HUDEP-2 (cell line): Measurements from ENCODE around the gene GRM8.

Source experiments
- DNase-seq, 76 experiments: peaks; one replicate each; lab custom pipeline; 2025; ENCODE audit not compliant: unreplicated experiment in 76 of 76; lab: John Stamatoyannopoulos, UW

Gene GRM8

DNA sequence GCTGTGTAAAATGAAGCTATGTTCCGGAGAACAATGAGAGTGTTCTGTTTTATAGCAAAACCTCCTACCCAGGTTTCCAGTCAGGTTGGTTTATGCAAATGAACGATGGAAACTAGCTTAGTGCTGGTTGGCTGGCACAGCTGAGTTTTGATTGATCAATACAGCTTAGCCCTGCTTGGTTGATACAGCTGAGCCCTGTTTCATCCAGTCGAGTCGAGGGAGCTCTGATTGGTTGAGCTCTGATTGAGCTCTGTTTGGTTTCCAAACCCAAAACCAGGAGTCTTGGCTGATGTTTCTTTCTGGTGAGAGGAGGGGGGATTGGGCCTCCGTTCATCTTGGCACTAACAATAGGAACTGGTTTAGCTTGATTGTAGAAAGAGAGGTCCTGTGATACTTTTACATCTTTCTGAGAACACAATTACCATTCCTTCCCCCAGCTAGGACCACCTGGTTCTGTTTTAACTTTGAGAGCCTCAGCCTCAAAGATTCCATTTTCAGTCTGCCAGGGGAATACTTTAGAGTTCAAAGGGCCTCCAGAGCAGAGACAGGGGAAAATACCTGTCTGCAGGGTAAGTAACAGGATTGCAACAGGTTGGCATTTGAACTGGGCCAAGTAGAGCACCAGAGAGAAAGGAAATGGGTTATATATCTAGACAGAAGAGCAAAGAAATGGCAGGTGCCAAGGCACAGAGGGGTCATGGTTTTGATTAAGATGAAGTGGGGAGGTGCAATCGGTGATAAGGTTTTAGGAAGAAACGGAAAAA is 210.9 kb downstream of the GRM8 start:
- DNase-seq, result no peak

GRCh38 chr7:127040042-127040441 is 212.7 kb downstream of the GRM8 start:
- no peak for DNase-seq

- DNase-seq, result no peak
These were observed 213.2 kb downstream of the GRM8 start for GRCh38 chr7:127039541-127039940.

DNA sequence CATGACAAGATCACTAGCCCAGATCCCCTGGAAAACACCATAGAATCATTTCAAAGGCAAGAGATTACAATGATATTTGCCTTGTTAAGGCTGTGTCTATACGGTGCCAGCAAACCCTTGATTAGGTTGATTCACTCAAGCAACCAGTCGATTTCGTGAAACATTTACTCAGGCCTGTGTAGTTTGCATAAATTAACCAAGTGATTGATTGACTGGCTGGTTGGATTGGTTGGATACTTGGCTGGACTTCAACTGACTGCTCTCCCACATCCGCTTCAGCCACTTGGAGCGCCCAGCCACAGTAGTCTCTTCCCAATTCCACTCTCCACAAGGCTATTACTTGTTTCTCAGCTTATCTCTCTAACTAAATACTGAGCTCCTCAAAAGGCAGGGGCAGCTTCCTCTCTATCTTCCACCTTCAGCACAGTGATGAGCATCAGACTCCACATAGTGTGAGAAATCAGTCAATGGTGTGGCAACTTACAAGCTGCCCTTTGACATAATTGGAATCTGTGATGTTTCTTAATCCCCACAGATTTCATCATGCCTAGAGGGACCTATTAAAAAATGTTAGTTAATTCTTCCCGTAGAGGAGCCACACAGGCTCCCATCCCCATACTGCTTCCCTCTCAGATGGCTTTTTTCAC is 217.4 kb downstream of the GRM8 start:
- no peak for DNase-seq

DNA sequence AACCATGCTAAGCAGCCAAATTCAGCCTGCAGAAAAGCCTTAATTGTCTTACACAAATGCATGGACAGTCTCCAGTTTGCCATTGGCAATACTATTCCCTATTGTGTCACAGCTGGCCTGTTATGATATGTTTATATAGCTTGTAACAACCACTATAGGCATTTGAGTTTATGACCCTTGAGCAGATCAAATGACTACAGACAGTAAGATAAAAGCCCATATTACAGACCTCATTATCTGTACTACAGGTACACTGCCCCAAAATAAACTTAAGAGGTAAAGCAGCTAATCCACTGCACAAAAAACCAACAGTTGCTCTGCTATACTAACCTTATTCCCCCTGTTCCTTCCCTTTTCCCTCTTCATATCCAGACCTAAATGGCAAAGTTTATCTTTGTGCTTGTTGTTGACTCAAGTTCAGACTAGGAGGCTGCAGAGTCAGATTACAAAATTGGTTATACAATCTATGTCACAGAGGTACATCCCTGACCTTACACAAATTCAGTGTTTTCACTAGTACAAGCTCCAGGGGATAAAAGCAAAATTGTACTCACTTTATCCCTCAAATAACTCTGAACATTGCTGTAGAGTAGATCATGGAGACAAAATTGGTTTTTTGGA is 218.4 kb downstream of the GRM8 start:
- no peak for DNase-seq

DNA sequence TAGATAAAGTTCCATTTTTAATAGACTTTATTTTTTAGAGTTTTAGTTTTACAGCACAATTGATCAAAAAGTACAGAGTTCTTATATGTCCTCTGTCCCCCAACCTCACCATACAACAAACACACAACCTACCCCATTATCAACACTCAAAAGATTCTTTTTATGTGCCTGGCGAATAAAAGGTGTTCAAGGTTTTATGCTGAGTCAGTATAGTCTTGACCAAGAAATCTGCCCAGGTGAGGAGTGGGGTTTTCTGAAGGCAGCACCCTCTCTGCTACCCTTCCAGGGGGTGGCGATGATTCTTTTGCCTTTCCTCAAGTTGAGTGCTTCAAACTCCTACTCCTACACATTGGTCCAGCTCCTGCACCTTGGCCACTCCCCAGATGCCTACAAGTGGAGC is 222.9 kb downstream of the GRM8 start:
- DNase-seq, result no peak

DNA sequence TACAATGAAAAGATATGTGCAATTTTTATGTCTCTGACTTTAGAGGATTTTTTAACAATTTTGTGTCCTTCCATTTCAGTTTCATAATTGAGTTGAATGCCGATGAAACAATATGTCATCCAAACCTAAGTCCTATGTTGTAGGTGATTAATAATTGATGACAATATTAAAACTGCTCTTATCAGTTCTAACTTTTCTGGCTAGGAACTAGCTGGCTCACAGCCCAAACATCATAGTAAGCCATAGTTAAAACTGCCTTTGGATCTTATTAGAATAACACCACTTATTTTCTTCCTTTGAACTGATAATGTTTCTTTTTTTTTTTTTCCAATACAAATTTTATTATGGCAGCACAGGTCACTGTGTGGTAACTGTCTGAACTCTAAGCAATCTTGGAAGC is 230.9 kb downstream of the GRM8 start:
- DNase-seq, result no peak

- no peak for DNase-seq
These were observed 231.6 kb downstream of the GRM8 start for GRCh38 chr7:127021019-127021738.

- DNase-seq, result no peak
These were observed 233.9 kb downstream of the GRM8 start for GRCh38 chr7:127018889-127019288.

DNA sequence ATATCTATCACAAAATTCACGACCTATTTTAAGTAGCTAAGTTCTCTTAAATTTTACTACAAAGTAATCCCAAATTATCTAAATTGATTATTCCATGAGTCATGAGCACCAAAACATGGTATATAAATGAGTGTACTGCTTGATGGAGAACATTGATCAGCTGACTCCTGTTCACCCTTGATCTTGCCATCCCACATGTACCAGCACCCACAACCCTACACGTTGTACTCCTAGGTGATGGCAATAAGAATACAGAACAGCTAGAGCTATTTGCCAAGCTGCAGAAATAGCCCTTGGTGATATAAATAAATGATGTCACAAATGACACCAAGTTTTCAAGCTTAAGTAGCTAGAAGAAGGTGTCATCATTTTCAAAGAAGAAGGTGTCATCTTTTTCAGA is 235.5 kb downstream of the GRM8 start:
- DNase-seq, result no peak

- no peak for DNase-seq
These were observed 252.0 kb downstream of the GRM8 start for GRCh38 chr7:127000725-127001124.

DNA sequence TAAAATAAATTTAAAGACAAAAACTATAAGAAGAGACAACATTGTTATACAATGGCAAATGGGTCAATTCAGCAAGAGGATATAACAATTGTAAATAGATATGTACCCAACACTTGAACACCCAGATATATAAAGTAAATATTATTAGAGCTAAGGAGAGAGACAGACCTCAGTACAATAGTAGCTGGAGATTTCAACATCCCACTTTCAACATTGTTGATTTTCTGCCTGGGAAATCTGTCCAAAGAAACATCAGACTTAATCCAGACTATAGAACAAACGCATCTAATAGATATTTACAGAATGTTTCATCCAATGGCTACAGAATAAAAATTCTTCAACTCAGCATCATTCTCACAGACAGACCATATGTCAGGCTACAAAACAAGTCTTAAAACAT is 256.1 kb downstream of the GRM8 start:
- DNase-seq, result no peak

DNA sequence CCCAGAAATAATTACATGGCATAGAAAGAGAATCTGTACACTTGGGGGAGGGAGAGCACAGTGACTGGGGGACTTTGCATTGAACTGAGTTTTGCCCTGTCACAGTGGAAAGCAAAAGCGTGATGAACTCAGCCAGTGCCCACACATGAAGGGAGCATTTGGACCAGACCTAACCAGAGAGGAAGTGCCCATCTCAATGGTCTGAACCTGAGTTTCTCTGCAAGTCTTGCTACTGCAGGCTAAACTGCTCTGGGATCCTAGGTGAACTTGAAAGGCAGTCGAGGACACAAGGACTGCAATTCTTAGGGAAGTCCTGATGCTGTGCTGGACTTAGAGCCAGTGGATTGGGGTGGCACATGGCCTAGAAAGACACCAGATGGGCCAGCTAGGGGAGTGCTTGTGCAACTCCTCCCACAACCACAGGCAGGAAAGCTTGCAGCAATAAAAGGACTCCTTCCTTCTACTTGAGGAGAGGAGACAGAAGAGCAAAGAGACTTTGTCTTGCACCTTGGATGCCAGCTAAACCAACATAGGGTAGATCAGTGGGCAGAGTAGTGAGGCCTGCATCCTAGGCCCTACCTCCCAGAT is 259.0 kb downstream of the GRM8 start:
- DNase-seq, result no peak

DNA sequence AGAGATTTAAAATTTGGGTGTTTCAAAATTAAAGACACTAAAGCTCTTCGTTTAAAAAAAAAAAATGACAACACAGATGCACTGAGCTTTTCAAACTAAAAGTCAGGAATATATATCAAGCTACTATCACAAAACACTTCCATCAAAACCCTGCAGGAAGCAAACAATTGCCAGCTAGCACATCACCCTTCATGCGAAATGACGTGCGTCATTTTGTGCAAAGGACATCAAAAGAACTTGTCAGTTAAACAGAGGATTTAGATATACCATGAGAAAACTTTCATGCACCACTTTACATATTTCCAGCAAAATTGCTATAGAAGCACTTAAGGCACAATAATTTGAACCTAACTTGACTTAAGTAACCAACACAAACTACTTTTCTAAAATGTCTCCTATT is 264.7 kb downstream of the GRM8 start:
- peak in 1 of 76 experiments; percentile 1 for DNase-seq

GRCh38 chr7:126979722-126980121 is 273.0 kb downstream of the GRM8 start:
- no peak for DNase-seq

DNA sequence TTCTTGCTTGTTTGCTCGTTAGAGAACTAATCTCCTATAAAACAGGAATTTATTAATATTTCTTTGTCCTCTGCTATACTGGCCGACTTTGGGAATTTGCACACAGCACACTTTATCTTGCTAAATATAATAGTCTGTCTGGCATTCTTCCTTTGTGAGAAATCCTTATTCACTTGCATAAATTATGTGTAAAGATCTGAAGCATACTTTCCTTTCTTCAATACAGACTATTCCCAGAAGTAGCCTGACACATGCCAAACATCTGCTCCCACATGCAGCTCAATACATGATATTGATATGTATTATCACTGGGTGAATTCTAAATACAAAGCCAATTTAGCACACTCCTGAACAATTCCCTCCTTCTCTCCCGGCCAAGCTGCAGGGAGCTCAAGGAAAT is 273.9 kb downstream of the GRM8 start:
- no peak for DNase-seq

DNA sequence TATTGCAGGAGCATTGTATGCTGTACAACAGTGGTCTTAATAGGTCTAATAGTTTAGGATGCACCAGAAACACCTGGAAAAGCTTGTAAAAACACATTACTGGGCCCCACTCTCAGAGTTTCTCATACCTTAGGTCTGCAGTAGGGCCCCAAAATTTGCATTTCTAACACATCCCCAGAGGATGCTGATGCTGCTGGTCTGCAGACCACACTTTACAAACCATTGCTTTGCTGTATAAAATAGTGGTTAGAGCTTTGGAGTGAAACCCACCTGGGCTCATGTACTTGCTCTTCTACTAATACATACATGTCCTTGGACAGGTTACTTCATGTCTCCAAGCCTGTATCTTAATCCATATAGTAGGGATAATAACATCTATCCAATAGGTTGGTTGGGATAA is 279.7 kb downstream of the GRM8 start:
- DNase-seq, result no peak

DNA sequence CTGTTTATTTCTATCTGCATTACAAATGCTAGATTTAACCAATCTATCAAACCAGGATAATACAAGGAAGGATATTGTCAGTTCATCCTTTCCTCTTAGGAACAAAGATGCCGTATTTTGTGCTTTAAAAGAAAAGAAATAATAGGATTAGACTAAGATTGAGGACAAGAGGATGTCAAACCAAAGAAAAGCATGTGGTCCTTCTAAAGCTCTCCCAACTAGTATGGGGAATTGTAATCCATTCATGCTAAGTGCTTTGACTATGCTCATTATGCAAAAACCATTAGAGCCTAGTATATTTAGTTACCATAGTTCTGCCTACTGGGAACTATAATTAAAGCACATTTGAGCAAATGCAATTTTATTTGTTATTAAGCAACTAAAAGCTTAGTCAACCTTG is 280.2 kb downstream of the GRM8 start:
- DNase-seq, result no peak

- DNase-seq, result no peak
These were observed 293.1 kb downstream of the GRM8 start for GRCh38 chr7:126959649-126960048.

- no peak for DNase-seq
These were observed 294.4 kb downstream of the GRM8 start for GRCh38 chr7:126958367-126958766.

GRCh38 chr7:126957443-126957842 is 295.3 kb downstream of the GRM8 start:
- no peak for DNase-seq
